DND-41 (cell line): ENCODE data around the gene SLC43A3.

Experiments
- ATAC-seq: fragments of 200-7000 bp; cut with Tn5 transposase; 3 replicates; pipeline ENCODE4 v1.9.1; 2021; ENCODE audit warnings: low read depth; ENCODE audit not compliant: insufficient read depth
- DNase-seq: peaks from one replicate; pipeline ENCODE4 v3.0.0-alpha.2; 2020
- H2AFZ ChIP-seq: 2 replicates; pipeline ENCODE4 v1.6.0; 2012; ENCODE audit warnings: low read depth, low read length
- H3K27ac ChIP-seq: 2 replicates; pipeline ENCODE4 v1.5.1; 2012; ENCODE audit warnings: low read length, inconsistent platforms
- H3K27me3 ChIP-seq: fragments of 200-600 bp; sonication (generic); 2 replicates; pipeline ENCODE4 v1.6.0; 2012; ENCODE audit warnings: low read length, mild to moderate bottlenecking, inconsistent platforms; ENCODE audit not compliant: insufficient read depth, poor library complexity
- H3K36me3 ChIP-seq: 2 replicates; pipeline ENCODE4 v1.5.1; 2012; ENCODE audit warnings: low read length, inconsistent platforms; ENCODE audit not compliant: insufficient read depth
- H3K4me1 ChIP-seq: 2 replicates; pipeline ENCODE4 v1.5.1; 2012; ENCODE audit warnings: mild to moderate bottlenecking, low read length; ENCODE audit not compliant: insufficient read depth
- H3K4me2 ChIP-seq: 2 replicates; pipeline ENCODE4 v1.6.0; 2012; ENCODE audit warnings: mild to moderate bottlenecking, moderate library complexity, low read length, inconsistent platforms; ENCODE audit not compliant: insufficient read depth
- H3K4me3 ChIP-seq, 2 experiments: fragments of 200-600 bp in 1 of 2; shearing (Covaris generic) in 1 of 2; 2 replicates each; pipeline ENCODE4 v1.5.1; 2012 to 2016; ENCODE audit warnings: inconsistent platforms in 2 of 2, low read length in 2 of 2, mild to moderate bottlenecking in 2 of 2, low read depth in 1 of 2, moderate library complexity in 1 of 2
- H3K79me2 ChIP-seq: 2 replicates; pipeline ENCODE4 v1.6.0; 2012; ENCODE audit warnings: low read length, inconsistent platforms; ENCODE audit not compliant: insufficient read depth
- H3K9ac ChIP-seq: 2 replicates; pipeline ENCODE4 v1.6.0; 2012; ENCODE audit warnings: low read depth, mild to moderate bottlenecking, inconsistent platforms, low read length, moderate library complexity
- H3K9me3 ChIP-seq: 2 replicates; pipeline ENCODE4 v1.5.1; 2012; ENCODE audit warnings: low read length, moderate library complexity, mild to moderate bottlenecking, inconsistent platforms; ENCODE audit not compliant: insufficient read depth, severe bottlenecking
- H4K20me1 ChIP-seq: 2 replicates; pipeline ENCODE4 v1.6.0; 2012; ENCODE audit warnings: low read length; ENCODE audit not compliant: insufficient read depth
- EZH2 ChIP-seq: IDR thresholded peaks from 3 replicates; pipeline ENCODE4 v1.6.1; 2012; ENCODE audit warnings: borderline replicate concordance, low read depth, mild to moderate bottlenecking, moderate library complexity, low read length, inconsistent platforms; ENCODE audit not compliant: severe bottlenecking
- TF ChIP-seq, protein P1 (sequence below): IDR thresholded peaks from 2 replicates; pipeline ENCODE4 v1.5.1; 2012; ENCODE audit warnings: borderline replicate concordance, low read length, moderate library complexity, mild to moderate bottlenecking; ENCODE audit not compliant: poor library complexity, severe bottlenecking; ENCODE audit errors: extremely low read depth

SLC43A3 gene

DNA sequence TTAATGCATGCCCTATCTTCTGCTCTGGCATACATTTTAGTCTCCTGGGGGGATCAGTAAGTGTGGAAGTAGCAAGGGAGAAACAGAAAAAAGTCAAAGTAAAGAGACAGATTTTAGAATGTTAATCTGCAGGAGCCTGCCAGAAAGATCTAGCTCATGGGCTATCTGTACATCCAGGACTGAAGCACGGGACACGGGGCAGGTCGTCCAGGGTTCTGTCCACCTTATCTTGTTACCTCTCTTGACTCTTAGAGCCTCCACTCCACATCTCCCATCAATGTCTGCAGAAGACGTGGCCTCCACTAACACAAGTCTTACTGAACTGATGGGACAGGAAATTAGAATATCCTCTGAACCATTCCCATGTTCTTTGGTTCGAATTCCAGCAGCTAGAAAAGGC is 1.7 kb upstream of the SLC43A3 start:
- no peak overlapping the region for H3K9ac ChIP-seq
- no peak for TF ChIP-seq EZH2
- TF ChIP-seq, protein P1, sequence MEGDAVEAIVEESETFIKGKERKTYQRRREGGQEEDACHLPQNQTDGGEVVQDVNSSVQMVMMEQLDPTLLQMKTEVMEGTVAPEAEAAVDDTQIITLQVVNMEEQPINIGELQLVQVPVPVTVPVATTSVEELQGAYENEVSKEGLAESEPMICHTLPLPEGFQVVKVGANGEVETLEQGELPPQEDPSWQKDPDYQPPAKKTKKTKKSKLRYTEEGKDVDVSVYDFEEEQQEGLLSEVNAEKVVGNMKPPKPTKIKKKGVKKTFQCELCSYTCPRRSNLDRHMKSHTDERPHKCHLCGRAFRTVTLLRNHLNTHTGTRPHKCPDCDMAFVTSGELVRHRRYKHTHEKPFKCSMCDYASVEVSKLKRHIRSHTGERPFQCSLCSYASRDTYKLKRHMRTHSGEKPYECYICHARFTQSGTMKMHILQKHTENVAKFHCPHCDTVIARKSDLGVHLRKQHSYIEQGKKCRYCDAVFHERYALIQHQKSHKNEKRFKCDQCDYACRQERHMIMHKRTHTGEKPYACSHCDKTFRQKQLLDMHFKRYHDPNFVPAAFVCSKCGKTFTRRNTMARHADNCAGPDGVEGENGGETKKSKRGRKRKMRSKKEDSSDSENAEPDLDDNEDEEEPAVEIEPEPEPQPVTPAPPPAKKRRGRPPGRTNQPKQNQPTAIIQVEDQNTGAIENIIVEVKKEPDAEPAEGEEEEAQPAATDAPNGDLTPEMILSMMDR, result no peak
- no peak overlapping the region for H3K4me3 ChIP-seq
- peaks cover 20% of the 10 kb centered on the region for H3K36me3 ChIP-seq
- no peak for ATAC-seq
- H3K4me1 ChIP-seq, result peaks cover 40% of the 10 kb centered on the region
- H3K4me2 ChIP-seq, result no peak overlapping the region
- no peak for DNase-seq
- H3K9me3 ChIP-seq, result no peaks in the 10 kb centered on the region
- H3K27ac ChIP-seq, result no peak overlapping the region
- H2AFZ ChIP-seq, result no peak overlapping the region
- H3K27me3 ChIP-seq, result no peaks in the 10 kb centered on the region
- H3K79me2 ChIP-seq, result peaks cover 25% of the 10 kb centered on the region
- peaks cover 16% of the 10 kb centered on the region for H4K20me1 ChIP-seq

DNA sequence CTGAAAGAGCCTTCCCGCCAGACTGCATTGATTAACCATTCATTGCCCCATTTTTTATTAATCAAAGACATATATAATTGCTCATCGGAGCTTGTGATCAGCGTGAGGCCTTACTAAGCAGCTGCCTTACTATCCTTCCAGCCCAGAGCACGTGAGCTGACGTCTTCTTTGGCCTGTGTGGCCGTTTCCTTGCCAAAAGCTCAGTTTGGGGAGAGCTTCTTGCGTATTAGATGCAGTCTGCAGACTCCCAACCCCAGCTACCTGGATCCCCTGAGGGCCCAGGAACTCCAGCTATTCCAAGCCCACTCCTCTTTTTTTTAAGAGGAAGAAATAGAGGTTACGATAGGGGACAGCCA is 784 bp upstream of the SLC43A3 start:
- H2AFZ ChIP-seq, result peak overlapping the region; percentile 94; the same call in 1 of the 2 replicates
- H3K4me2 ChIP-seq, result peak overlapping the region; percentile 87
- H3K4me3 ChIP-seq, result peak overlapping the region in 1 of 2 experiments; percentile 64; a peak in 1 of 4 replicates
- peak overlapping the region; percentile 79 for H3K9ac ChIP-seq
- H4K20me1 ChIP-seq, result peaks cover 22% of the 10 kb centered on the region
- TF ChIP-seq, protein P1, result no peak
- no peak for TF ChIP-seq EZH2
- H3K9me3 ChIP-seq, result no peaks in the 10 kb centered on the region
- H3K4me1 ChIP-seq, result peaks cover 47% of the 10 kb centered on the region
- peaks cover 34% of the 10 kb centered on the region for H3K79me2 ChIP-seq
- no peak for DNase-seq
- no peak for ATAC-seq
- peaks cover 27% of the 10 kb centered on the region for H3K36me3 ChIP-seq
- no peaks in the 10 kb centered on the region for H3K27me3 ChIP-seq
- 0 out of 2 replicates have a peak overlapping the region, but pooled peaks have one; percentile 92 for H3K27ac ChIP-seq

- peak overlapping the region; percentile 94 for H2AFZ ChIP-seq
- H3K27ac ChIP-seq, result peak overlapping the region; percentile 95
- no peaks in the 10 kb centered on the region for H3K27me3 ChIP-seq
- DNase-seq, result peak; percentile 24
- peaks cover 36% of the 10 kb centered on the region for H3K79me2 ChIP-seq
- peak overlapping the region; percentile 51 to 64; a peak in 3 of 4 replicates for H3K4me3 ChIP-seq
- H3K4me2 ChIP-seq, result peak overlapping the region; percentile 87
- H3K9me3 ChIP-seq, result no peaks in the 10 kb centered on the region
- no peak for TF ChIP-seq EZH2
- TF ChIP-seq, protein P1, result no peak
- peak overlapping the region; percentile 79 for H3K9ac ChIP-seq
- H3K4me1 ChIP-seq, result peaks cover 49% of the 10 kb centered on the region
- H3K36me3 ChIP-seq, result peaks cover 38% of the 10 kb centered on the region
- no peak for ATAC-seq
- H4K20me1 ChIP-seq, result peaks cover 24% of the 10 kb centered on the region
Measured at GRCh38 chr11:57426439-57426928, 437 bp downstream of the SLC43A3 start.
